HepG2 (cell line): ENCODE data around the gene SGF29. TPM values are rescaled to one million over a fixed set of nuclear protein-coding genes. Genes with fewer than 3 reads are reported as not detected.

ENCODE experiments used
- DNMT3B ChIP-seq: conservative IDR thresholded peaks from 2 replicates; pipeline ENCODE4 v1.6.1; 2016; ENCODE audit warnings: missing biosample characterization, control low read depth
- ELF3 ChIP-seq: IDR thresholded peaks from 2 replicates; pipeline ENCODE4 v1.6.1; 2016; ENCODE audit warnings: missing genetic modification reagents, missing compliant biosample characterization
- FOSL1 ChIP-seq: sonication (generic); formaldehyde crosslinking; IDR thresholded peaks from 2 replicates; pipeline ENCODE4 v1.9.0; 2021; ENCODE audit warnings: missing genetic modification reagents, borderline replicate concordance
- FOXM1 ChIP-seq: sonication (generic); formaldehyde crosslinking; IDR thresholded peaks from 2 replicates; pipeline ENCODE4 v1.5.0; 2020; ENCODE audit warnings: missing genetic modification reagents
- HNF1A ChIP-seq, 2 experiments: sonication (generic) in 1 of 2; formaldehyde crosslinking in 1 of 2; IDR thresholded peaks; 2 replicates each; pipeline versions ENCODE4 v1.4.0 to v1.6.1; 2016 to 2020; ENCODE audit warnings: borderline replicate concordance in 1 of 2, low read depth in 1 of 2, mild to moderate bottlenecking in 1 of 2, missing genetic modification reagents in 1 of 2
- KLF15 ChIP-seq: sonication (generic); formaldehyde crosslinking; IDR thresholded peaks from 2 replicates; pipeline ENCODE4 v1.8.1; 2023; ENCODE audit warnings: borderline replicate concordance, mild to moderate bottlenecking, inconsistent platforms, missing genetic modification reagents, mixed read lengths
- MAFF ChIP-seq: IDR thresholded peaks from 2 replicates; pipeline ENCODE4 v1.6.1; 2011; ENCODE audit warnings: low read depth, low read length, improper control_type of control experiment
- MZF1 ChIP-seq: sonication (generic); formaldehyde crosslinking; IDR thresholded peaks from 2 replicates; pipeline ENCODE4 v1.8.1; 2023; ENCODE audit warnings: mild to moderate bottlenecking, missing genetic modification reagents, borderline replicate concordance
- ONECUT2 ChIP-seq: sonication (generic); formaldehyde crosslinking; IDR thresholded peaks from 2 replicates; pipeline ENCODE4 v1.4.0; 2020; ENCODE audit warnings: missing genetic modification reagents
- POLR2AphosphoS5 ChIP-seq: IDR thresholded peaks from 2 replicates; pipeline ENCODE4 v1.6.1; 2012; ENCODE audit warnings: low read depth, low read length
- SKI ChIP-seq: fragments of 450-650 bp; IDR thresholded peaks from one replicate; pipeline ENCODE4 v1.6.1; 2018; ENCODE audit warnings: mild to moderate bottlenecking; ENCODE audit not compliant: partially characterized antibody
- SOX5 ChIP-seq: IDR thresholded peaks from 2 replicates; pipeline ENCODE4 v1.6.1; 2016; ENCODE audit warnings: borderline replicate concordance
- SRSF1 ChIP-seq: fragments of 200-400 bp; formaldehyde crosslinking; optimal IDR thresholded peaks from 2 replicates; pipeline ENCODE3; 2017; ENCODE audit warnings: mild to moderate bottlenecking, low read depth, low read length, moderate library complexity
- WIZ ChIP-seq: sonication (generic); formaldehyde crosslinking; IDR thresholded peaks from 2 replicates; pipeline ENCODE4 v1.5.1; 2020; ENCODE audit warnings: mild to moderate bottlenecking, missing genetic modification reagents
- ZNF441 ChIP-seq: sonication (generic); formaldehyde crosslinking; IDR thresholded peaks from 2 replicates; pipeline ENCODE4 v1.7.0; 2021; ENCODE audit warnings: missing genetic modification reagents, borderline replicate concordance
- ZNF512 ChIP-seq: sonication (generic); formaldehyde crosslinking; IDR thresholded peaks from 2 replicates; pipeline ENCODE4 v1.4.0; 2020; ENCODE audit warnings: mild to moderate bottlenecking, missing genetic modification reagents
- ZNF567 ChIP-seq: sonication (generic); formaldehyde crosslinking; IDR thresholded peaks from 2 replicates; pipeline ENCODE4 v1.8.1; 2023; ENCODE audit warnings: mild to moderate bottlenecking, missing genetic modification reagents, borderline replicate concordance
- ZNF891 ChIP-seq: sonication (generic); formaldehyde crosslinking; IDR thresholded peaks from 2 replicates; pipeline ENCODE4 v1.5.0; 2020; ENCODE audit warnings: mild to moderate bottlenecking, missing genetic modification reagents
- ZZZ3 ChIP-seq: sonication (generic); formaldehyde crosslinking; IDR thresholded peaks from 2 replicates; pipeline ENCODE4 v1.4.0; 2020; ENCODE audit warnings: missing genetic modification reagents, mild to moderate bottlenecking, borderline replicate concordance
- polyA plus RNA-seq, 8 experiments: library from polyadenylated mRNA; depleted of rRNA in 3 of 8; stranded (reverse) in 7 of 8; unstranded in 1 of 8; fragments of >200 nt; fragmentation: Illumina TruSeq in 4 of 8; extraction: Trizol in 4 of 8; gene quantifications; 2 replicates each; pipeline versions ENCODE4 v1.2.1 to v1.2.3, GENCODE V29; 2011 to 2016; ENCODE audit warnings: low read depth in 4 of 8, missing spikeins in 1 of 8, mixed read lengths in 1 of 8; ENCODE audit not compliant: insufficient read depth in 1 of 8
- total RNA-seq, 5 experiments: library from RNA; depleted of rRNA; stranded (reverse); fragments of >200 nt; fragmentation: Illumina TruSeq; extraction: Trizol; gene quantifications; 2 replicates each; pipeline ENCODE4 v1.2.3, GENCODE V29; 2016; ENCODE audit warnings: low read depth in 1 of 5
- TF ChIP-seq, protein P1 (sequence below): sonication (generic); formaldehyde crosslinking; IDR thresholded peaks from 2 replicates; pipeline ENCODE4 v1.4.0; 2020; ENCODE audit warnings: missing genetic modification reagents; ENCODE audit errors: not compliant biosample characterization
- TF ChIP-seq, protein P2 (sequence below): sonication (generic); formaldehyde crosslinking; IDR thresholded peaks from 2 replicates; pipeline ENCODE4 v1.4.0; 2020; ENCODE audit warnings: missing genetic modification reagents, mild to moderate bottlenecking, borderline replicate concordance

The SGF29 gene
- total and polyA plus RNA-seq, 2 of the 13 experiments (the other 11 are each of a cell fraction or from before 2014, with no cell fraction given), result 5.0 to 29.4 TPM

- TF ChIP-seq ZNF891 (CRISPR knock-in tag) (0 out of 2 replicates have a peak, but pooled peaks have one; percentile 64), FOSL1 (CRISPR knock-in tag) (no peak), MAFF (no peak), MZF1 (CRISPR knock-in tag) (no peak), HNF1A (IDR thresholded peaks at IDR 0.05; ENCODE audit: low read depth) (no peak), HNF1A (CRISPR knock-in tag; IDR thresholded peaks at IDR 0.05; ENCODE audit: borderline replicate concordance) (peak; percentile 30; the same call in 1 of the 2 replicates), ONECUT2 (CRISPR knock-in tag) (no peak; the same call in 1 of the 2 replicates), KLF15 (CRISPR knock-in tag) (peak; percentile 49; the same call in 1 of the 2 replicates), POLR2AphosphoS5 (peak; percentile 64), ZZZ3 (CRISPR knock-in tag) (no peak), SRSF1 (no peak), ZNF567 (CRISPR knock-in tag) (0 out of 2 replicates have a peak, but pooled peaks have one; percentile 80), FOXM1 (CRISPR knock-in tag) (no peak), ZNF441 (CRISPR knock-in tag) (0 out of 2 replicates have a peak, but pooled peaks have one; percentile 62), SOX5 (peak; percentile 65; the same call in 1 of the 2 replicates), ZNF512 (no peak), DNMT3B (peak; percentile 80; the same call in 1 of the 2 replicates), SKI (peak; percentile 69), WIZ (CRISPR knock-in tag) (0 out of 2 replicates have a peak, but pooled peaks have one; percentile 43), ELF3 (peak; percentile 48; the same call in 1 of the 2 replicates)
- TF ChIP-seq, protein P1, sequence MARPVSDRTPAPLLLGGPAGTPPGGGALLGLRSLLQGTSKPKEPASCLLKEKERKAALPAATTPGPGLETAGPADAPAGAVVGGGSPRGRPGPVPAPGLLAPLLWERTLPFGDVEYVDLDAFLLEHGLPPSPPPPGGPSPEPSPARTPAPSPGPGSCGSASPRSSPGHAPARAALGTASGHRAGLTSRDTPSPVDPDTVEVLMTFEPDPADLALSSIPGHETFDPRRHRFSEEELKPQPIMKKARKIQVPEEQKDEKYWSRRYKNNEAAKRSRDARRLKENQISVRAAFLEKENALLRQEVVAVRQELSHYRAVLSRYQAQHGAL (CRISPR knock-in tag), result no peak
- TF ChIP-seq, protein P2, sequence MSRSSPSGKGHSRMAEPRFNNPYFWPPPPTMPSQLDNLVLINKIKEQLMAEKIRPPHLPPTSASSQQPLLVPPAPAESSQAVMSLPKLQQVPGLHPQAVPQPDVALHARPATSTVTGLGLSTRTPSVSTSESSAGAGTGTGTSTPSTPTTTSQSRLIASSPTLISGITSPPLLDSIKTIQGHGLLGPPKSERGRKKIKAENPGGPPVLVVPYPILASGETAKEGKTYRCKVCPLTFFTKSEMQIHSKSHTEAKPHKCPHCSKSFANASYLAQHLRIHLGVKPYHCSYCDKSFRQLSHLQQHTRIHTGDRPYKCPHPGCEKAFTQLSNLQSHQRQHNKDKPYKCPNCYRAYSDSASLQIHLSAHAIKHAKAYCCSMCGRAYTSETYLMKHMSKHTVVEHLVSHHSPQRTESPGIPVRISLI, result 0 out of 2 replicates have a peak, but pooled peaks have one; percentile 9
Observed at GRCh38 chr16:28538733-28539596, 14.8 kb upstream of the SGF29 start, which contains the start of gene NUPR1 (continued).
